ENCODE data around the gene RPS23. TPM values are rescaled to one million over a fixed set of nuclear protein-coding genes. Genes with fewer than 3 reads are reported as not detected.

The RPS23 gene
- total RNA-seq, 1 experiment from 2014 or later = 2,589 TPM

GRCh38 chr5:82295144-82295543, 17.0 kb upstream of the RPS23 start:
- no peak for DNase-seq (ENCODE audit: low spot score)
- POLR2A ChIA-PET = interaction anchor here (2.4 to 2.8 kb wide), 2 partner anchors 17 to 20 kb away, joined by 7 to 14 read pairs; partner anchors contain the start of gene RPS23

GRCh38 chr5:82291420-82291819, 13.3 kb upstream of the RPS23 start:
- H3K27ac Mint-ChIP-seq = no peak overlapping the region
- CTCF ChIA-PET = no interaction called here
- ATAC-seq (no peak), DNase-seq (ENCODE audit: low spot score) (no peak)
- TF ChIP-seq STAT6 (CRISPR knock-in tag; conservative IDR thresholded peaks at IDR 0.05; ENCODE audit: low read depth) (no peak), ETV6 (CRISPR knock-in tag; IDR thresholded peaks at IDR 0.05) (no peak), GRHL2 (CRISPR knock-in tag; IDR thresholded peaks at IDR 0.05; ENCODE audit: insufficient replicate concordance, severe bottlenecking) (no peak), SMAD4 (CRISPR knock-in tag; IDR thresholded peaks at IDR 0.05) (no peak), NFATC4 (CRISPR knock-in tag; IDR thresholded peaks at IDR 0.05) (no peak), HMGA2 (CRISPR knock-in tag; IDR thresholded peaks at IDR 0.05) (no peak), NR3C1 (CRISPR knock-in tag; conservative IDR thresholded peaks at IDR 0.05; ENCODE audit: low read depth) (no peak), RORB (CRISPR knock-in tag; IDR thresholded peaks at IDR 0.05) (no peak), FOXP4 (CRISPR knock-in tag; IDR thresholded peaks at IDR 0.05) (no peak)
- peaks cover 12% of the 10 kb centered on the region for H3K27me3 Mint-ChIP-seq (ENCODE audit: low read depth)
- H3K9me3 Mint-ChIP-seq = no peaks in the 10 kb centered on the region
- H3K4me1 Mint-ChIP-seq = peaks cover 54% of the 10 kb centered on the region
- POLR2A ChIA-PET = no interaction called here
- H3K4me3 Mint-ChIP-seq = no peak overlapping the region
- no peaks in the 10 kb centered on the region for H3K36me3 Mint-ChIP-seq

More at GRCh38 chr5:82295144-82295543, 17.0 kb upstream of the RPS23 start:
- peaks cover 12% of the 10 kb centered on the region for H3K27me3 Mint-ChIP-seq (ENCODE audit: low read depth)
- H3K27ac Mint-ChIP-seq = no peak overlapping the region
- CTCF ChIA-PET = interaction anchor here (0.9 to 2.2 kb wide), 5 partner anchors 17 to 544 kb away, joined by 3 to 9 read pairs (median 4); partner anchors contain the start of gene SSBP2
- H3K4me1 Mint-ChIP-seq = peaks cover 52% of the 10 kb centered on the region
- TF ChIP-seq NFYB (CRISPR knock-in tag; conservative IDR thresholded peaks at IDR 0.05; ENCODE audit: low read depth) (0 out of 2 replicates have a peak, but pooled peaks have one; percentile 26), IRF2 (CRISPR knock-in tag; IDR thresholded peaks at IDR 0.05; ENCODE audit: borderline replicate concordance, low read depth) (no peak)
- H3K36me3 Mint-ChIP-seq = no peaks in the 10 kb centered on the region
- H3K4me3 Mint-ChIP-seq = 0 out of 2 replicates have a peak overlapping the region, but pooled peaks have one; percentile 6
- H3K9me3 Mint-ChIP-seq = peaks cover 6% of the 10 kb centered on the region
- ATAC-seq = 0 out of 2 replicates have a peak, but pooled peaks have one; percentile 20

- H3K4me1 Mint-ChIP-seq = peaks cover 49% of the 10 kb centered on the region
- no peak overlapping the region for H3K27ac Mint-ChIP-seq
- H3K9me3 Mint-ChIP-seq = no peaks in the 10 kb centered on the region
- POLR2A ChIA-PET = no interaction called here
- DNase-seq (ENCODE audit: low spot score) (no peak), ATAC-seq (no peak)
- no peaks in the 10 kb centered on the region for H3K36me3 Mint-ChIP-seq
- CTCF ChIA-PET = no interaction called here
- H3K27me3 Mint-ChIP-seq (ENCODE audit: low read depth) = peaks cover 12% of the 10 kb centered on the region
- H3K4me3 Mint-ChIP-seq = no peak overlapping the region
- no peak for TF ChIP-seq JAZF1 (CRISPR knock-in tag; IDR thresholded peaks at IDR 0.05)
- no peak for TF ChIP-seq E2F4 (CRISPR knock-in tag; IDR thresholded peaks at IDR 0.05; ENCODE audit: borderline replicate concordance, low read depth)
- no peak for TF ChIP-seq NR3C1 (CRISPR knock-in tag; conservative IDR thresholded peaks at IDR 0.05; ENCODE audit: low read depth)
- no peak for TF ChIP-seq OVOL2 (CRISPR knock-in tag; IDR thresholded peaks at IDR 0.05; ENCODE audit: borderline replicate concordance)
- TF ChIP-seq E2F5 (CRISPR knock-in tag; IDR thresholded peaks at IDR 0.05) = no peak
Observed at GRCh38 chr5:82290908-82291307, 12.8 kb upstream of the RPS23 start.

Measured in WTC11 (cell line).